Activated CD4-positive, alpha-beta T cell treated with anti-CD3 and anti-CD28 coated beads for 1 hour (primary cell): ENCODE measurements around the gene GCLC.
"Not testable (repeated sequence)": the region's sequence is repeated elsewhere in the genome, so short reads cannot be mapped to it uniquely, and the experiment has no call there.

Experiments used
- DNase-seq: peaks from one replicate; pipeline ENCODE4 v3.0.0-alpha.2; 2020

The GCLC gene

DNA sequence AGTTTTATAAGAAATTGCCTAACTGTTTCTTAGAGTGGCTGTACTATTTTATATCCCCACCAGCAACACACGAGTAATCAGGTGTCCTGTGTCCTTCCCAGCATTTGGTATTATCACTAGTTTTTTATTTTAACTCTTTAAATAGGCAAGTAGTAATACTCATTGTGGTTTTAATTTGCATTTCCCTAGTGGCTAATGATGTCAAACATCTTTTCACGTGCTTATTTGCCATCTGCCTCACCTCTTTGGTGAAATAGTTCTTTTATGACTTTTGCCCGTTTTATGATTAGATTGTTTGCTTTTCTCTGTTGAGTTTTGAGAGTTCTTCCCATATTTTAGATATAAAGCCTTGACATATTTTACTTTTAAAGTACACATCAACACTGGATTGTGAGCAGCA is 57.8 kb downstream of the GCLC start:
- no peak for DNase-seq

DNA sequence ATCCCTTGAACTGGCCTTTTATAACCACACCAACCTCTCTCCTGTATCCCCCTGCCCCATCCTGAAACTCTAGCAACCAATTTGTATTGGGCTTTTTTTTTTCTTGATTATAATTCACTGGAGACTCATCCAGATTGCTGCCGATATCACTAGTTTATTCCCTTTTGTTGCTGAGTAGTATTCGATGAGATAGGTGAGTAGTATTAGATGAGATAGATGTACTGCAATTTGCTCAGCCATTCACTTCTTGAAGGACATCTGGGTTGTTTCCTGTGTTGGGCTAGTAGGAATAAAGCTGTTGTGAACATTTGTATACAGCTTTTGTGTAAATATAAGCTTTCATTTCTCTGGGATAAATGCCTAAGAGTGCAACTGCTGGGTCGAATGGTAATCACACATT is 58.2 kb downstream of the GCLC start:
- no peak for DNase-seq

DNA sequence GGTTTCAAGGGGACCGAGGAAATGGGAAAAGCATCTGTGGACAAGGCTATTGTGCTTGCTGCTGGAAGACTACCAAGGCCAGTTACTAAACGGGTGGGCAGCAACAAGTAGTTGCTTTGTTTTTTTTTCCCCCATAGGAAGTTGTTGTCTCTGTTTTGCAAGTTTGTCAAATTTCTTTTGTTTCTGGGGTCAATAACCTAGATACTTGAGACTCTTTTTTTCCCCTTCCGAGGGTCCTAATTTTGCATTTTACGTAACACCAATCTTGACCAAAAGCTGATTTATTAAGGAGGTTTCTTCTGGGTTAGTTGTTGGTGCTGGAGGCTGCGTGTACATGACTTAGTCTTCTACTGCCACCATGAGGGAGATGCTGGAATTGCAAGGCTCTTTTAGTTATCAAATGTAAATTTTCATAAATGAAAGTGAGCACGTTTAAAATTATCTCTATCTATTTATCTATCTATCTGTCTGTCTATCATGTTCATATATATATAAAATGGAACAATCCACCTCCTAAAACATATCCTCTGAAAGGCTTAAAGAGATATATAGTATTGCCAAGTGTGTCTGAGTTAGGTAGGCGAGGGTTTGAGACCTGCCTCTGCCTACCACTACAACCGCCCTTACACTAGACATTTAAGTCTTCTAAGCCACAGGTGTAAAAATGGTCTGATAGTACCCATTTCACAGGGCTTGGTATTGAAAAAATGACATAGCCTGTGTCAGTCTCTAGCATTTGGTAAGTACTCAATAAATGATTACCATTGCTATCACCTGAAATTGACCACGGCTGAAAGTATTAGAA is 60.2 kb downstream of the GCLC start:
- DNase-seq = peak; percentile 34

DNA sequence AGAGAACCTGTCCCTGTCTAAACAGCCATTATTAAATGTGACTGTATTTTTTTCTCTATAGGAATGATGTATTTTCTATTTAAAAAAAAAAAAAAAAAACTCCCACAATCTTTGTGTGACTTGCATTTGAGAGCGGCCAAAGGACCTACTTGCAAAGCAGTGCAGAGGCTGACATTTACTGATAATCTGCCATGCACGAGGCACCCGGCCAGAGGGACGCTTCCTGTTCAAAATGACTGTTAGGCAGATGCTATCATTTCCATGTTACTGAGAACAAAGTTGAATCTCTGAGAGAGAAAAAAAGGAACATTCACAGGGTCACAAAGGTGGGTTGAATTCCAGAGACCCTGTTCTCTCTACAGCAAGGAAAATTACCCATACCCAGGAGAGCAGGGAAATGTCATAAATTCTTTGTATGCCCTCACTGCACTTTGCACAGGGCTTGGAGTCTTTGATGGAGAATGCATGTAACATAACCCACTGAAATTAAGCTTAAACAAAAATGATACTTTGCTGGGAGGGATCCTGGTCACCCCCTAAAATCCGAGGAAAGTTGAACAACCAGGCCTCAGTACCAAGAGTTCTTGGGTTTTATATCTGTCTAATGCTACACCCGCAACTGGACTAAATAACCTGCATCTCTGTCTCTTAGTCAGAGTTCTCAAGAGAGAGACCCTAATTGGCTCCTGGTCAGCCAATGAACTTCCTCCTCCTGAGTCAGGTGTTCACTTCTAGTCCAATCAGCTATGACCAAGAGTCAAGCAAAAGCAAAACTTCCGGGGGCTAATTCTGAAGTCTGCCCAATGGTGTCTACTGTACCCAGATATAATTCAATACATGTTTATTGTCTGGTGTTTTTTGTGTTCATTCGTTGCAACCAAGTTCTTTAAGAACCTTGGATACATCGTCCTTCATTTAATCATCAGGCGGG is 61.2 kb downstream of the GCLC start:
- no peak for DNase-seq

DNA sequence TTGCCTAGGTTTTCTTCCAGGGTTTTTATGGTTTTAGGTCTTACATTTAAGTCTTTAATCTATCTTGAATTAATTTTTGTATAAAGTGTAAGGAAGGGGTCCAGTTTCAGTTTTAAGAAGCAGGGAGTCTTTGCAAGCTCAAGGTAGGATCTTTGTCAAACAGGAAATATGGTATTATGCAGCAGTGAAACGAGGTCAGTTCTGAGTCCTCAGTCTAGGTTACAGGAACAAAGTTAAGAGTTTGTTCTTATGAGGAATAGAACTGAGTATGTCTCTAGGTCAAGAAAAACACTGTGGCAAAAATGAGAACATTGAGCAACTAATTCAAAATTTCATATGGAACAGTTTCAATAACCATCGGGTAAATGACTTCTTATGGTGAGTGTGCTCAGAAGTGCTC is 63.6 kb downstream of the GCLC start:
- no peak for DNase-seq

DNA sequence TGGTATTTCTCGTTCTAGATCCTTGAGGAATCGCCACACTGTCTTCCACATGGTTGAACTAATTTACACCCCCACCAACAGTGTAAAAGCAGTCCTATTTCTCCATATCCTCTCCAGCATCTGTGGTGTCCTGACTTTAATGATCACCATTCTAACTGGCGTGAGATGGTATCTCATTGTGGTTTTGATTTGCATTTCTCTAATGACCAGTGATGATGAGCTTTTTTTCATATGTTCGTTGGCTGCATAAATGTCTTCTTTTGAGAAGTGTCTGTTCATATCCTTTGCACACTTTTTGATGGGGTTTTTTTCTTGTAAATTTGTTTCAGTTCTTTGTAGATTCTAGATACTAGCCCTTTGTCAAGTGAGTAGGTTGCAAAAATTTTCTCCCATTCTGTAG is 64.1 kb downstream of the GCLC start:
- DNase-seq = not testable (repeated sequence)

DNA sequence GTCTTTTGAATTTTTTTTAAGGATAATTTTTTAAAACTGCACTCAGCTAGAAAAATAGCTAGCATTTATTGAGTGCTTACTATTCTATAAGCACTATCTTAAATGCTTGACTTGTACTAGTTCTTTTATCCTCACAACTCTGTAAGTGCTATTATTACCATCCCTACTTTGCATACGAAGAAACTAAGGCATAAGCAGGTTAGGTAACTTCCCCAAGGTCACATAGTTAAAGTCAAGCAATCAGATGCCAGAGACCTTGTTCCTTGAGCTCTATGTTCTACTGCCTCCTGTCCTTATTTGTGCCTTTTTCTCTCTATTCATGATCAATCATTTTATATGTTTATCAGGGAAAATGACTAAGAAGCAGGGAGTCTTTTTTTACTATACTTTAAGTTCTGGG is 65.0 kb downstream of the GCLC start:
- DNase-seq = no peak

DNA sequence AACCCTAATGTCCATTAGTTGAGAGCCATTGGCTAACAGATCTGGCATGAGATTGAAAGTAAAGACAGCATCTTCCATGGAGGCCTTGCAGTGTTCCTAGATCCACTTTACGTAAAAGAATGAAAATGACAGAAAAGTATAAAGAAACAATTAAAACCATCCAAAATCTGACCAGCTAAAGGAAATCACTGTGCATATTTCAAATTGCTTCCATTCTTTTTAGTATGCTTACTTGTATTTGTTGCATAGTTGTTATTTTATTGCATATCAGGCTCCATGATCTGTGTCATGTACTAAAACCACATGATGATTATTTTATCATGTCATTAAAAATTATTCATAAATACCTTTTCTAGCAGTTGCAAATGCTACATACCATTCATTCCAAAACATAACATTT is 67.9 kb downstream of the GCLC start:
- no peak for DNase-seq

DNA sequence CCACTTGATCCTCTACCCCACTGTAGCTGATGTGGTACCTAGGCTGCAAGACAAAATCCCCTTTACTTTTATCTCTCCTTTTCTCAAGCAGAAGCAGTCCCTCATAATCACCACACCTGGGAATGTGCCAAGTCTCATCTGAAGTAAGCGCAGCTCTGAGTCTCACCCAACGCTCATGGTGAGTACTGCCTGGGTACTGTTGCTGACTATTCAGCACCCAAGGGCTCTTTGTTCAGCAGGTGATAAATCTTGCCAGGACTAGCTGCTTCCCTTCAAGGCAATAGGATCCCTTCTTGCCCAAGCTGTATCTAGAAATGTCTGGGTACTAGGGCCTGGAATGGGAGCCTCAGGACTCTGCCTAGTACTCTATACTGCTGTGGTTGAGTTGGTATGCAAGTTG is 70.9 kb downstream of the GCLC start:
- DNase-seq = no peak

DNA sequence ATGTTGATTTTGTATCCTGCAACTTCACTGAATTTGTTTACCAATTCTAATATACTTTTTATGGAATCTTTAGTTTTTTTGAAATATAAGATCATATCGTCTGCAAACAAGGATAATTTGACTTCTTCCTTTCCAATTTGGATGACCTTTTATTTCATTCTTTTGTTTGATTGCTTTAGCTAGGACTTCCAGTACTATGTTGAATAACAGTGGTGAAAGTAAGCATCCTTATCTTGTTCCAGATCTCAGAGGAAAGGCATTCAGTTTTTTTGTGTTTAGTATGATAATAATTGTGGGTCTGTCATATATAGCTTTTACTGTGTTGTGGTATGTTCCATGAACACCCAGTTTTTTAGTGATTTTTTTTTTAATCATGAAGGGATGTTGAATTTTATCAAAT is 75.7 kb downstream of the GCLC start:
- DNase-seq = no peak

DNA sequence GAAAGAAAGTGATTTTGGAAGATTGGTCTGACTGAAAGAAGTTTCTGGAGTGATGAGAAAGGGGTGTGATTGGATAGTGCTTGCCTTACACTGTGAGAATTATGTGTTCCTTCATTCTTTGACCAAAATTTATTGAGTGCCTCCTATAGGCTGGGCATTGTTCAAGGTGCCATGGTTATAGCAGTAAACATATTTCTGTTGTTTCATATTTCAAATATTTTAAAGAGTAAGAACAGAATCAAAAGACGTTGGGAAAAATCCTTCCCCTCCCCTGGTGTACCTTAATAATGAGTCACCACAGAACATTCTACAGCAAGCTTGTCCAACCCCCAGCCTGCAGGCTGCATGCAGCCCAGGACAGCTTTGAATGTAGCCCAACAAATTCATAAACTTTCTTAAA is 78.6 kb downstream of the GCLC start:
- no peak for DNase-seq

DNA sequence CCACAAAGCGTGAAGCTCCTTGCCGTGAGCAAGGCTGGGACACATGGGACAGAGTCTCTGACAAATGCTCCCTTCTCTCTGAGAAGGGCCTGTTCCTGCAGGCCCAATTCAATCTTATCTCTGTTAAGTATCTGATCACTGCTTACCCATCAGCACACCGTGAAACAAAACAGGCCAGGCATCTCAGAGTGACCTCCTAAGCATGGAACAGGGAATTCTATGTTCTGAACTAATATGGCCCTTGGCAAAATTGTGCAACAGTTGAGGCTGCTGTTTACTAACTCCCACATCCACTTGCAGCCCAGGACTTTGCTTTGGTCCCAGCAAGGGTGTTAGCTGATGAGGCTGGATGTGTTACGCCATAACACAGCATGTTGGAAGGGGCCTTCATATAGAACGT is 79.2 kb downstream of the GCLC start:
- DNase-seq = no peak

DNA sequence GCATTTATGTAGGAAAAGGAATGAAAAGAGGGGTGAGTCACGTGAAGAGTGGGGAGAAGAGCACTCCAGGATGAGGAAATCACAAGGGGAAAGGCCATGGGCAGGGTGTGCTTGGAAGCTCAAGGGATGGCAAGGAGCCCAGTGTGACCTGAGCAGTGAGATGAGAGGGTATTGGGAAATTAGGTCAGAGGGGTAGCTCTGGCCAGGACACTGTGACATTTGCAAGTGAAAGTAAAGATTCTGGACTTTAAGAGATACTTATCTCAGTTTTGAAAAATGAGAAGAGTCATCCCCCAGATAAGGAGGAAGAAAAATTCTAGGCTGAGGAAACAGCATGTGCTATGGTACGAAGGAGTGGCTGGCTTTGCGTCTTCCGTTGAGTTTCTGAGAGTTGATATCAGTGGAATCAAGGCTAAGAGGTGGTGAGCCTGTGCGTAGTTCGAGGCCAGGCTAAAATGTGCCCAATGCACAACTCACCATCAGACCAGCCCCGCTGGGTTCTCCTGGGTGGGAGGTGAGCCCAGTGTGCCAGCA is 79.9 kb downstream of the GCLC start:
- DNase-seq = no peak

DNA sequence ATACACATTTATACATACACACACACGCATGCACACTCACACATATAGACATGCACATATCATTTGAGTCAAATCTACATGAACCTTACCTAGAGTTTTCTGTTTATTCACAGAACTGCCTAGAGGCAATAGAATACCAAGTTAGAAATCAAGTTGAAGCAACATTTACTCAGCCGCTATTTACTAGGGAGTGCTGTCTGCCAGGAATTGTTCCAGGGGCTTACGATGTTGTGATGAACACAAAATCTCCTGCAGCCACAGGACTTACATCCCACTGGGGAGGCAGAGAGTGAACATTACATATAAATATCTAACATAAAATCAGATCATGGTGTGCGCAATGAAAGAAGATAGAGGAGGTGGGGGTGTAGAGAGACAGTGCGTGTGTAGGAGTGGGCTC is 80.4 kb downstream of the GCLC start:
- no peak for DNase-seq

DNA sequence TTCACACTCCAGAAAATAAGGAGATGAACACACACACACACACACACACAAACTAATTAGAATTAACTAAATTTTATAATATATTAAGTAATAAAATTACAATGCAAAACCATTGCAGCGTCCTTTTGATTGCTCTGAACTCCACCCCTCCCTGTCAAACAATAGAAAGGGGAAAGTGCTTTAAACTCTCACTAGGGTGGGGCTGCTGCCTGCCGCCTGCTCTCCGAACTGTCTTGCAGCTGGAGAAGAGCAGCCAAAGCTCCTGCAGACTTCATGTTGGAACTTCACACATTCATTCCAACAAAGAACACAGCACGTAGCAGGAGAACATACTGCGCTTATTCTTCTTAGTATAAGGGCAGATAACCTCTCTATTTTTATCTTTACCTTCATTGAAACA is 83.2 kb downstream of the GCLC start:
- no peak for DNase-seq

DNA sequence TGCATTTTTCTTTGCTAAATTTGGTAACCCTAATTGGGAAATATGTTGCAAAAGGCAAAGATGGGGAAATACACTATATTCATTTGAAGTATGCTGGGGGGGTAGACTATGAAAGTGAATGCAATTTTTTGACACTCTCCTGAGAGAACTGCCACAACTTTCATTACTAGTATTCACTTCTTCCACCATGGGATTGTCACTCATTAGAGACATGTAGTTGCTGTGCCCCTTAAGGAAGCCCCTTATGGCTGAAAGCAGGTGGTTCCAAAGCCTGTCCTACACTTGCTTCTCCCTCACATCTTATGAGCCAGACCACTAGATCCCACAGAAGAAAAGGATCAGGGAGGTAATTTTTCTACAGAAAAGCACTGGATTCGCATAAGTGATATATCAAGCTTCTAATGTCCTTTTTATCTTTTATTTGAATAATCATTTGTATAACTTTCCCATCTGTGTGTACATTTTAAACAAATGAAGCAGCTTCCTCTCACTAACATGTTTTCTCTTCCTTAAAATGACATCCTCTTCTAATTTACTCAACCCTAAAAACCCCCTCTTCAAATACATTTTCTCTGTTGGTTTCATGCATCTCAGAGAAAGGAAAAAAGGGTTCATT is 83.8 kb downstream of the GCLC start:
- no peak for DNase-seq

DNA sequence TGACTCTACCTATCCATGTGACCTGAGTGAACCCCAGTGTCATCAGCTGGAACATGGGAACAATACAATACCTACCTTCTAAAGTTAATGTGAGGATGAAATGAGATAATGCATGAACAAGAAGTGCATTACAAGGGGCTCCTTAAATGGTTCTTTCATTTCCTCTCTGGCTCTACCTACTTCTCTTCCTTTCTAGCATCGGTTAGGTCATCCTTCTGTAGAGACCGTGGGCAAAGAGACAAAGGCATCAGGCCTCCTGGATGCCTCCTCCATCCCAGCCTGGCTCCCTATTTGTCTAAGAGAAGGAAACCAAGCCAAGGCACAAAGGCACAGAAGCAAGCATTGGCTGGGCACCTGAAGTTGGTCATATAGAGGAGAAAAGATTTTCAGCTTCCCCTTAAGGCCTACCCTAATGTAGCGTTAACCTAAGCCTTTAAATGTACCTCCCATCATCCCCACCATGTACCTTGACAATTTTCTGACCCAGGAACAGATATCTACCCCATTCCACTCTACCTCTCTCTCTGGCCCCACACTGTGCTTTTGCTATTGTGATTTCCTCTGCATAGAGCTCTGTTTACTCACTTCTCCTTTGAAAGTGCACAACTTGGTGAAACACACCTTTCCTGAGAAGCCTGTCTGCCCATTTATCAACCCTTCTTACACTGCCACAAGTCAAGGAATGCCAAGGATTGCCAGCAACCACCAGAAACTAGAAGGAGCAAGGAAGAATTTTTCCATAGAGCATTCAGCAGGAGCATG is 86.6 kb downstream of the GCLC start:
- DNase-seq = no peak

DNA sequence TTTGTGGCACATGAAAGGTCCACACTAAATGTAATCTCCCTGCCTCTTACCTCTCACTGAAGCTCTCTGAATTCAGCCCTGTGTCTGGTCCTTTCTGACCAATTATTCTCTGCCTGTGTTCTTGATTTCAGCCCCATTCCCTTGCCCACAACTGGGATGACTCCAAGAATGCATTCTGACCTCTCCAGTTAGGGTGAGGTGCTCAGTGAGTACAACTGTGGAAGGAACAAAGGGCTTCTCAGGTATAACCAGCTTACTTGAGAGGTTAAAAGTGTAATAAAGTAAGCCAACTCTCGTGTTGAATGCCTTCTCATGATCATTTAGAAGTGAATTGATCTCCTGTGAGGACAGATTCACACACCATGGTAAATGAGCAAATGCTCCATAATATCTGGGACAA is 88.1 kb downstream of the GCLC start:
- DNase-seq = no peak

DNA sequence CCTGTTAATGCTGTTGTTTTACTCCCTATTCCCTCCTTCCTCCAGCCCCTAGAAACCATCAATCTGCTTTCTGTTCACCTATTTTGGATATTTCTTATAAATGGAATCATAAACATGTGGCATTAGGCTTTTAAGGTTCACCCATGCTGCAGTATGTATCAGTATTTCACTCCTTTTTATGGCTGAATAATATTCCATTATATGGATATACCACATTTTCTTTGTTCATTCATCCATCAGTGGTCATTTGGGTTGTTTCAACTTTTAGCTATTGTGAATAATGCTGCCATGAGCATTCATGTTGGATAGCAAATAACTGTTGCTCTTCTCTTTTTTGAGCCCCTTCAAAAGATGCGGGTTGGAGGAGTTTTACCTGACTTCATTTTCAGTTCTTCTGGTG is 89.2 kb downstream of the GCLC start:
- DNase-seq = no peak

DNA sequence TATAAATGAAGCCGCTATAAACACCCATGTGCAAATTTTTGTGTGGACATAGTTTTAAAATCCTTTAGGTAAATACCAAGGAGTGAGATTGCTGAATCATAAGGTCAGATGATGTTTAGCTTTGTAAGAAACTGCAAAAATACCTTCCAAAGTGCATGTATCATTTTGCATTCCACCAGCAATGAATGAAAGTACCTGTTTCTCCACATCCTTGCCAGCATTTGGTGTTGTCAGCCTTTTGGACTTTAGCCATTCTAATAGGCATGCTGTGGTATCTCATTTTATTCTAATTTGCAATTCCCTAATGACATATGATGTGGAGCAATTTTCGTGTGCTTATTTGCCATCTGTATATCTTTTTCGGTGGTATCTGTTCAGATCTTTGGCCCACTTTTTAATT is 93.7 kb downstream of the GCLC start:
- no peak for DNase-seq

DNA sequence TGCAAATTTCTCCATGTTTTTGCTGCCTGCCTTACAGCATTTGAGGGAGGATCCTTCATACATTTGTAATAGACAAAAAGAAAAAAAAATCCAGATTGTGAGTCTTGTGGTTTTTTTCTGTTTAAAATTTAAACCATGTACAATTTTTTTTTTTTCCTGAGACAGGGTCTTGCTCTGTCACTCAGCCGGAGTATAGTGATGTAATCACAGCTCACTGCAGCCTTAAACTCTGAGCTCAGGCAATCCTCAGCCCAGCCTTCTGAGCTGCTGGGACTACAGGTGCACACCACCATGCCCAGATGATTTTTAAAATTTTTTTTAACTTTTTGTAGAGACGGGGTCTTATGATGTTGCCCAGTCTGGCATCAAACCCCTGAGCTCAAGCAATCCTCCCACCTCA is 97.0 kb downstream of the GCLC start:
- DNase-seq = no peak
